SK-N-SH (cell line): ENCODE measurements around the gene SETD1B. TPM values are rescaled to one million over a fixed set of nuclear protein-coding genes. Genes with fewer than 3 reads are reported as not detected.

Experiments
- CTCF ChIA-PET: fragments of 300-600, 350-600 bp; formaldehyde crosslinking; extraction: SDS; loops from one replicate; lab custom pipeline; 2021; lab: Yijun Ruan, JAX
- POLR2A ChIA-PET: fragments of 350-600 bp; sonication (Branson Sonifier 250); formaldehyde crosslinking; extraction: SDS; loops from one replicate; lab custom pipeline; 2020; ENCODE audit warnings: antibody characterized with exemption, inconsistent platforms; lab: Yijun Ruan, JAX
- DNase-seq: peaks from one replicate; pipeline ENCODE4 v3.0.0; 2012
- H2AFZ ChIP-seq: fragments of 200-600 bp; sonication (generic); 2 replicates; pipeline ENCODE4 v1.8.1; 2016; ENCODE audit warnings: antibody characterized with exemption, mild to moderate bottlenecking, low read depth
- H3F3A ChIP-seq: fragments of 200-600 bp; sonication (generic); replicated peaks from 2 replicates; pipeline ENCODE3; 2016; ENCODE audit warnings: antibody characterized with exemption, mild to moderate bottlenecking; ENCODE audit not compliant: insufficient read depth
- H3K27ac ChIP-seq, 2 experiments: fragments of 200-500 bp in 1 of 2; fragments of 200-600 bp in 1 of 2; sonication (Bioruptor generic) in 1 of 2; sonication (generic), shearing (Covaris generic) in 1 of 2; 2 replicates each; pipeline versions ENCODE4 v1.5.1 to v1.6.1; 2014 to 2016; ENCODE audit warnings: low read depth in 2 of 2, inconsistent platforms in 1 of 2, low read length in 1 of 2, mild to moderate bottlenecking in 1 of 2, mixed read lengths in 1 of 2
- H3K27me3 ChIP-seq: fragments of 200-600 bp; sonication (generic), shearing (Covaris generic); 2 replicates; pipeline ENCODE4 v1.6.1; 2016; ENCODE audit warnings: mixed run types; ENCODE audit not compliant: insufficient read depth
- H3K36me3 ChIP-seq, 2 experiments: fragments of 200-500 bp in 1 of 2; fragments of 200-600 bp in 1 of 2; sonication (Bioruptor generic) in 1 of 2; sonication (generic) in 1 of 2; replicated peaks in 1 of 2; 2 replicates each; pipeline versions ENCODE3 to v1.5.1; 2014 to 2016; ENCODE audit warnings: low read length in 1 of 2, mild to moderate bottlenecking in 1 of 2; ENCODE audit not compliant: insufficient read depth in 2 of 2, control insufficient read depth in 1 of 2
- H3K4me1 ChIP-seq, 2 experiments: fragments of 200-500 bp in 1 of 2; fragments of 200-600 bp in 1 of 2; sonication (Bioruptor generic) in 1 of 2; sonication (generic), shearing (Covaris generic) in 1 of 2; 2 replicates each; pipeline versions ENCODE4 v1.5.1 to v1.6.1; 2014 to 2016; ENCODE audit warnings: low read depth in 1 of 2, low read length in 1 of 2, mixed run types in 1 of 2; ENCODE audit not compliant: insufficient read depth in 2 of 2, control insufficient read depth in 1 of 2
- H3K4me2 ChIP-seq: fragments of 200-600 bp; sonication (generic), shearing (Covaris generic); 2 replicates; pipeline ENCODE4 v1.6.1; 2017; ENCODE audit warnings: mixed run types
- H3K4me3 ChIP-seq, 2 experiments: fragments of 200-500 bp in 1 of 2; fragments of 200-600 bp in 1 of 2; sonication (Bioruptor generic) in 1 of 2; sonication (generic), shearing (Covaris generic) in 1 of 2; 2 replicates each; pipeline versions ENCODE4 v1.5.1 to v1.8.1; 2014 to 2016; ENCODE audit warnings: low read depth in 2 of 2, inconsistent platforms in 1 of 2, low read length in 1 of 2, mild to moderate bottlenecking in 1 of 2, mixed read lengths in 1 of 2, moderate library complexity in 1 of 2
- H3K79me2 ChIP-seq: fragments of 200-600 bp; sonication (generic); 2 replicates; pipeline ENCODE4 v1.8.1; 2017; ENCODE audit warnings: mild to moderate bottlenecking; ENCODE audit not compliant: insufficient read depth
- H3K9ac ChIP-seq: fragments of 200-600 bp; sonication (generic); 2 replicates; pipeline ENCODE4 v1.6.1; 2017; ENCODE audit warnings: mixed run types
- H3K9me2 ChIP-seq: fragments of 200-600 bp; sonication (generic); 2 replicates; pipeline ENCODE4 v1.6.1; 2017; ENCODE audit warnings: mixed run types
- H3K9me3 ChIP-seq: fragments of 200-600 bp; sonication (generic); 2 replicates; pipeline ENCODE4 v1.6.1; 2017; ENCODE audit warnings: mixed run types, mild to moderate bottlenecking, moderate library complexity
- H4K20me1 ChIP-seq: fragments of 200-600 bp; sonication (generic); 2 replicates; pipeline ENCODE4 v1.6.1; 2017; ENCODE audit warnings: mild to moderate bottlenecking, mixed run types; ENCODE audit not compliant: insufficient read depth
- CHD2 ChIP-seq: fragments of 150-350 bp; IDR thresholded peaks from 2 replicates; pipeline ENCODE4 v1.6.1; 2018; ENCODE audit warnings: low read length; ENCODE audit not compliant: partially characterized antibody
- GABPA ChIP-seq: IDR thresholded peaks from 2 replicates; pipeline ENCODE4 v1.4.0; 2012; ENCODE audit warnings: low read depth, mild to moderate bottlenecking
- GATA2 ChIP-seq: sonication (generic); formaldehyde crosslinking; IDR thresholded peaks from 2 replicates; pipeline ENCODE4 v1.5.0; 2020; ENCODE audit warnings: mild to moderate bottlenecking, missing genetic modification reagents
- IRF3 ChIP-seq: fragments of 150-350 bp; IDR thresholded peaks from 2 replicates; pipeline ENCODE4 v1.6.1; 2016; ENCODE audit warnings: mild to moderate bottlenecking, low read depth, low read length
- JUND ChIP-seq: IDR thresholded peaks from 2 replicates; pipeline ENCODE4 v1.4.0; 2012
- MEF2A ChIP-seq: IDR thresholded peaks from 2 replicates; pipeline ENCODE4 v1.4.0; 2012; ENCODE audit warnings: low read depth, borderline replicate concordance
- MXI1 ChIP-seq: IDR thresholded peaks from 2 replicates; pipeline ENCODE4 v1.6.1; 2012; ENCODE audit warnings: mild to moderate bottlenecking, low read depth, low read length, improper control_type of control experiment
- RAD21 ChIP-seq: IDR thresholded peaks from 2 replicates; pipeline ENCODE4 v1.6.1; 2012; ENCODE audit warnings: mild to moderate bottlenecking, low read length
- RCOR1 ChIP-seq: fragments of 150-350 bp; IDR thresholded peaks from 2 replicates; pipeline ENCODE4 v1.6.1; 2017; ENCODE audit warnings: antibody characterized with exemption, low read length
- REST ChIP-seq: IDR thresholded peaks from 2 replicates; pipeline ENCODE4 v1.6.1; 2012; ENCODE audit warnings: mild to moderate bottlenecking, low read depth, low read length, moderate library complexity
- RXRA ChIP-seq: IDR thresholded peaks from 2 replicates; pipeline ENCODE4 v1.4.0; 2012; ENCODE audit warnings: low read depth, mild to moderate bottlenecking, borderline replicate concordance
- SMC3 ChIP-seq: IDR thresholded peaks from 2 replicates; pipeline ENCODE4 v1.6.1; 2012; ENCODE audit warnings: low read depth, low read length, improper control_type of control experiment
- TCF12 ChIP-seq: IDR thresholded peaks from 2 replicates; pipeline ENCODE4 v1.4.0; 2012
- TEAD4 ChIP-seq: IDR thresholded peaks from 2 replicates; pipeline ENCODE4 v1.4.0; 2012; ENCODE audit warnings: mild to moderate bottlenecking, borderline replicate concordance; ENCODE audit not compliant: insufficient read depth
- YY1 ChIP-seq: IDR thresholded peaks from 2 replicates; pipeline ENCODE4 v1.4.0; 2012; ENCODE audit warnings: low read depth, mild to moderate bottlenecking
- WGBS: methylation state at CpG from one replicate; pipeline ENCODE4 v1.1.6; 2017; ENCODE audit warnings: low lambda C conversion rate; 5-methylcytosine and 5-hydroxymethylcytosine counted together
- polyA plus RNA-seq, 3 experiments: library from polyadenylated mRNA; depleted of rRNA; stranded (reverse); fragments of >200 nt; gene quantifications; 2 replicates each; pipeline ENCODE4 v1.2.3, GENCODE V29; 2012
- TF ChIP-seq, protein P1 (sequence below): fragments of 200-600 bp; sonication (generic); IDR thresholded peaks from 2 replicates; pipeline ENCODE4 v1.6.1; 2017; ENCODE audit warnings: antibody characterized with exemption, mild to moderate bottlenecking, moderate library complexity
- TF ChIP-seq, protein P2 (sequence below): fragments of 150-350 bp; IDR thresholded peaks from 2 replicates; pipeline ENCODE4 v1.6.1; 2017; ENCODE audit warnings: antibody characterized with exemption, low read length, low read depth, borderline replicate concordance

SETD1B gene
- polyA plus RNA-seq, 1 of the 3 experiments (the other 2 are of a cell fraction) = 2.0 TPM

- H3K9me3 ChIP-seq = no peaks in the 10 kb centered on the region
- H3F3A ChIP-seq = no peaks in the 10 kb centered on the region
- POLR2A ChIA-PET = no interaction called here
- WGBS = 95% methylated on average over 17 of the region's 22 CpGs
- CTCF ChIA-PET = interaction anchor here (11.0 kb wide), 1 partner anchor 25 kb away, joined by 92 read pairs; the partner anchor contains the start of gene RHOF
- no peak for DNase-seq
- H3K4me3 ChIP-seq = no peak overlapping the region
- H3K79me2 ChIP-seq = peaks cover 19% of the 10 kb centered on the region
- no peaks in the 10 kb centered on the region for H3K9me2 ChIP-seq
- no peak overlapping the region for H2AFZ ChIP-seq
- 0 out of 2 replicates have a peak, but pooled peaks cover 3% of the 10 kb centered on the region for H4K20me1 ChIP-seq
- H3K9ac ChIP-seq = no peak overlapping the region
- TF ChIP-seq, protein P1, sequence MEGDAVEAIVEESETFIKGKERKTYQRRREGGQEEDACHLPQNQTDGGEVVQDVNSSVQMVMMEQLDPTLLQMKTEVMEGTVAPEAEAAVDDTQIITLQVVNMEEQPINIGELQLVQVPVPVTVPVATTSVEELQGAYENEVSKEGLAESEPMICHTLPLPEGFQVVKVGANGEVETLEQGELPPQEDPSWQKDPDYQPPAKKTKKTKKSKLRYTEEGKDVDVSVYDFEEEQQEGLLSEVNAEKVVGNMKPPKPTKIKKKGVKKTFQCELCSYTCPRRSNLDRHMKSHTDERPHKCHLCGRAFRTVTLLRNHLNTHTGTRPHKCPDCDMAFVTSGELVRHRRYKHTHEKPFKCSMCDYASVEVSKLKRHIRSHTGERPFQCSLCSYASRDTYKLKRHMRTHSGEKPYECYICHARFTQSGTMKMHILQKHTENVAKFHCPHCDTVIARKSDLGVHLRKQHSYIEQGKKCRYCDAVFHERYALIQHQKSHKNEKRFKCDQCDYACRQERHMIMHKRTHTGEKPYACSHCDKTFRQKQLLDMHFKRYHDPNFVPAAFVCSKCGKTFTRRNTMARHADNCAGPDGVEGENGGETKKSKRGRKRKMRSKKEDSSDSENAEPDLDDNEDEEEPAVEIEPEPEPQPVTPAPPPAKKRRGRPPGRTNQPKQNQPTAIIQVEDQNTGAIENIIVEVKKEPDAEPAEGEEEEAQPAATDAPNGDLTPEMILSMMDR = no peak
- no peak overlapping the region for H3K4me2 ChIP-seq
- no peaks in the 10 kb centered on the region; a peak in 1 of 4 replicates for H3K4me1 ChIP-seq
- peaks cover 50 to 57% of the 10 kb centered on the region in 2 experiments for H3K36me3 ChIP-seq
- no peak overlapping the region for H3K27ac ChIP-seq
- no peaks in the 10 kb centered on the region for H3K27me3 ChIP-seq
Observed at GRCh38 chr12:121819212-121819949, 15.6 kb downstream of the SETD1B start.

DNA sequence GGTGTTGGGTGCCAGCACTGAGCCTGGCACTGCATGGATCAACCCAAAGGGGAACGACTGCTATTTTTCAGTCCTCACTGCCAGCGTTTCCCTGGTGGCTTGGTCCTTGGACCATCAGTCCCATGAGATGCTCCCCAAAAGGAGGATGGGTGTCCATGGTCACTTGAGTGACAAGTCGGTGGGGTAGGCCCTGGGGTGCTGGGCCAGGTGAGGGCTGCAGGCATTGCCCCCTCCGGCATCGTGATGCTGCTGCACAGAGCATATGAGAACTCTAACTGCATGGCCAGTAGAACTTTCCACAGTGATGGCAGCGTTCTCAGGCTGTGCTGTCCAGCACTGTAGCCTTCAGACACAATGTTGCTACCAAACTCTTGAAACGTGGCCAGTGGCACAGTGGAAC is 16.2 kb downstream of the SETD1B start:
- DNase-seq = no peak
- Histone ChIP-seq H3K9ac (no peak overlapping the region), H3K27me3 (no peaks in the 10 kb centered on the region), H2AFZ (no peak overlapping the region), H3K79me2 (peaks cover 14% of the 10 kb centered on the region; the same call in 1 of the 2 replicates), H3F3A (no peaks in the 10 kb centered on the region), H3K4me3 (no peak overlapping the region), H3K9me2 (no peaks in the 10 kb centered on the region), H3K4me1 (no peaks in the 10 kb centered on the region; a peak in 1 of 4 replicates), H3K27ac (no peak overlapping the region), H3K9me3 (no peaks in the 10 kb centered on the region), H4K20me1 (no peaks in the 10 kb centered on the region), H3K36me3 (peaks cover 53 to 55% of the 10 kb centered on the region in 2 experiments), H3K4me2 (no peak overlapping the region)
- 91% methylated on average over 6 of the region's 7 CpGs for WGBS
- no peak for TF ChIP-seq REST
- no peak for TF ChIP-seq TEAD4
- TF ChIP-seq CHD2 = no peak
- TF ChIP-seq, protein P2, sequence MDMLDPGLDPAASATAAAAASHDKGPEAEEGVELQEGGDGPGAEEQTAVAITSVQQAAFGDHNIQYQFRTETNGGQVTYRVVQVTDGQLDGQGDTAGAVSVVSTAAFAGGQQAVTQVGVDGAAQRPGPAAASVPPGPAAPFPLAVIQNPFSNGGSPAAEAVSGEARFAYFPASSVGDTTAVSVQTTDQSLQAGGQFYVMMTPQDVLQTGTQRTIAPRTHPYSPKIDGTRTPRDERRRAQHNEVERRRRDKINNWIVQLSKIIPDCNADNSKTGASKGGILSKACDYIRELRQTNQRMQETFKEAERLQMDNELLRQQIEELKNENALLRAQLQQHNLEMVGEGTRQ = no peak
- TF ChIP-seq JUND = no peak
- no peak for TF ChIP-seq RAD21
- no peak for TF ChIP-seq MXI1
- TF ChIP-seq TCF12 = no peak
- no peak for TF ChIP-seq SMC3
- no peak for TF ChIP-seq RXRA
- TF ChIP-seq GABPA = no peak
- TF ChIP-seq GATA2 (CRISPR knock-in tag) = no peak
- TF ChIP-seq IRF3 = no peak
- TF ChIP-seq YY1 = no peak
- no peak for TF ChIP-seq MEF2A
- TF ChIP-seq RCOR1 = no peak
- ChIA-PET POLR2A (no interaction called here), CTCF (interaction anchor here (1.1 to 11.0 kb wide), 2 partner anchors 8 to 25 kb away, joined by 6 to 92 read pairs; partner anchors contain the start of gene RHOF)
